ENCODE data around the gene MRPL34.
A peak's percentile ranks its signal among the peaks of the same experiment; 100 is the strongest.

MRPL34 gene

GRCh38 chr19:17329366-17330261 is 23.9 kb downstream of the MRPL34 start:
- DNase-seq, result no peak

GRCh38 chr19:17330262-17331044 is 24.8 kb downstream of the MRPL34 start:
- no peak for DNase-seq

- DNase-seq, result no peak
Observed at GRCh38 chr19:17331045-17331558, 25.4 kb downstream of the MRPL34 start.

GRCh38 chr19:17332360-17332676 is 26.6 kb downstream of the MRPL34 start:
- no peak for DNase-seq

GRCh38 chr19:17332677-17333581 is 27.3 kb downstream of the MRPL34 start:
- DNase-seq, result no peak

GRCh38 chr19:17333611-17334413 is 28.1 kb downstream of the MRPL34 start:
- DNase-seq, result no peak

GRCh38 chr19:17334414-17335409 is 29.0 kb downstream of the MRPL34 start, which contains the start of gene ANO8:
ANO8 (minus strand) TSS chr19:17334855; CDS start chr19:17334670, 185 bp downstream.
- peak; percentile 20 for DNase-seq

GRCh38 chr19:17335575-17335974 is 29.9 kb downstream of the MRPL34 start:
- DNase-seq, result no peak

DNA sequence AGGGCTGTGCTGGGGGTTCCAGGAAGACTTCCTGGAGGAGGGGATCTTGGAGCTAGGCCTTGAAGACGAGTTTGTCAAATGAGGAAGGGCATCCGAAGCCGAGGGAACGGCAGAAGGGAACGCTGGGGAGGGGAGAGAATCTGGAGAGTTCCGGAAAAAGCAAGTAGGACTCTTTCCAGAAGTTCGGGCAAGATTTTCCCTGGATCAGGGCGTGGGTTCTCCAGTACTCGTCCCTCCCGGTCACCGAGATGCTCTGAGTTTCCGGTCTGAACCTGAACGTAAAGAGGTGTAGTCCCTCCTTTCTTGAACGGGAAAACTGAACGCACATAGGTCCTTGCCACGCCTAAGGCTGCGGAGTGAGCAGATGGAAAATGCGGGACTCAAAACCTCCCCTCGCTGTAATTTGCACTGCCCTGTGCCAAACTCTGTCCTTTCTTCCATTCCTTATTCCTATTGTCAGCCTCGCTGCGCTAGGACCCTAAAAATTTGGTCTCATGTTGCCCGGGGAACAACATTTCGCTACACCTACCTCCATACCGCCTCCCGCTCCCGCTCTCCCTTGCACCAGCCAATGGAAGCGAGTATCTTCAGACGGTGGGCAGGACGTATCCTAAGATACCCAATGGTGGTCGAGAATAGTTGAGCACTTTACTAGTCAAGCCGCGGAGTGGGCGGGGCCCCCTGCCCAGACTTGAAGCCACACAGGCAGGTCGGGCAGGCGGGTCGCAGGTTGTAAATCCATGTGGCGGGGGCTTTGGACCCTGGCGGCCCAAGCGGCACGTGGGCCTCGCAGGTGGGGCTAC is 31.4 kb downstream of the MRPL34 start, which contains the start of gene GTPBP3:
Gene GTPBP3, plus strand, starts transcription at position 682 of the 803 bp plus-strand sequence. Its CDS starts 59 bp downstream, at position 741.
- DNase-seq, result peak; percentile 86

DNA sequence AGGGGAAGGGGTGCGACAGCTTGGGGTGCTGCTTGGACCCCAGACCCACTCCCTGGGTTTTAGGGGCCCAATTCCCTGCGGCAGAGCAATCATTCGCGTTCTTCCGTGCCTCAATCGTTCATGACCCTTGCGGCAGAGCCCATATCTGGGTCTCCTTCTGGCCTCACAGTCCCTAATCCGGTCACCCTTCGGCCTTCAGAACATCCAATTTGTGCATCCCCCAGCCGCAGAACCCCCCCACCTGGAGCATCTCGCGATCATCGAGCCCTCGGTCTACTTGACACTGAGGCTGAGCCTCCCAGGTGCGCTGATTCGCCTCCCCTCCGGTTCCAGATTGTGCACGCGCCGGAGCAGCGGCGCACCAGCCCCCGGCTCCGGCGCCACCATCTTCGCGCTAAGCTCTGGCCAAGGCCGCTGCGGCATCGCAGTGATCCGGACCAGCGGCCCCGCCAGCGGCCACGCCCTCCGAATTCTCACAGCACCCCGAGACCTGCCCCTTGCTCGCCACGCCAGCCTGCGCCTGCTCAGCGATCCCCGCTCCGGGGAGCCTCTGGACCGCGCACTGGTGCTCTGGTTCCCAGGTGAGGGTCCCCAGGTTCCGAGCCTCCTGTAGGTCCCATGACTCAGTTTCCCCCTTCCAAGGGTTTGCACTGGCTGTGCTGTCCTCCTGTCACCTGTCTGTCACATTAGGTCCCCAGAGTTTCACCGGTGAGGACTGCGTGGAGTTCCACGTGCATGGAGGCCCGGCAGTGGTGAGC is 32.2 kb downstream of the MRPL34 start:
- no peak for DNase-seq

DNA sequence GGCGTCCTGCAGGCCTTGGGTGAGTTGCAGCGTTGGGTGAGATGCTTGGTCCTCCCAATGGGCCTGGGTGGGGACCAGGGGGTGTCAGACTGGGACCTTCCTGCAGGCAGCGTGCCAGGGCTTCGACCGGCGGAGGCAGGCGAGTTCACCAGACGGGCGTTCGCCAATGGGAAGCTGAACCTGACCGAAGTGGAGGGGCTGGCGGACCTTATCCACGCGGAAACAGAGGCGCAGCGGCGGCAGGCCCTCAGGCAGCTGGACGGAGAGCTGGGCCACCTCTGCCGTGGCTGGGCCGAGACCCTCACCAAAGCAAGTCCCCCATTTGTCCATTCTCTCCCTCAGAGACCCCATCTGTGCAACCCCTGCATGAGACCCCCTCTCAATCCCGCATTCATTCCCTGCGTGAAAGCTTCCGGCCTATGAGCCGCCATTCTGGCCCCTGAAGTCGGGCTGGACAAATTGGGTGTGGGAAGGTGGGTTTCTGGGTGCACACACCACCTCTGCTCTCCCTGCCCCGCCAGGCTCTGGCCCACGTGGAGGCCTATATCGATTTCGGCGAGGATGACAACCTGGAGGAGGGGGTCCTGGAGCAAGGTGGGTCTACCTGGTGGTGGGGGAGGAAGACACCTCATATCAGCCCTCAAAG is 32.9 kb downstream of the MRPL34 start:
- DNase-seq, result no peak

- no peak for DNase-seq
Observed at GRCh38 chr19:17339088-17339741, 33.5 kb downstream of the MRPL34 start.

DNA sequence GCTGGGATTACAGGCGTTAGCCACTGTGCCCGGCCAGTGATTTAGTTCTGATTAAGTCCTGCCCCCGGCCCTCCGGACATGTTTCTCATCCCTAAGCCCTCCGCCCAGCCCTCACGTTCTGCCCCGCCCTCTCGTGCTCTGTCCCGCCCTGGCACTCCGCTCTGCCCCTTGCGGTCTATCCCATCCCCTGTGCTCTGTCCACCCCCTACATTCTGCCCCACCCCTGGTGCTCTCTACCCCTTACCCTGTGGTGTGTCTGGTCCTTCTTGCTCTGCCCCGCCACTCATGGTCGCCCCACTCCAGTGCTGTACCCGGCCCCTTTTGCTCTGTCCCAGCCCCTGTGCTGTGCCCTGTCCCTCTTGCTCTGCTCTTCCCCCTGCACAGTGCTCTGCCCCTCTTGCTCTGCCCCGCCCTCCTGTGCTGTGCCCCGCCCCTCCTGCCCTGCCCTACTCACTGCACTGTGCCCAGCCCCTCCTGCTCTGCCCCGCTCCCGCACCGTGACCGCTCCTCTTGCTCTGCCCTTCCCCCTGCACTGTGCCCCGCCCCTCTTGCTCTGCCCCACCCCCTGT is 34.7 kb downstream of the MRPL34 start:
- no peak for DNase-seq

DNA sequence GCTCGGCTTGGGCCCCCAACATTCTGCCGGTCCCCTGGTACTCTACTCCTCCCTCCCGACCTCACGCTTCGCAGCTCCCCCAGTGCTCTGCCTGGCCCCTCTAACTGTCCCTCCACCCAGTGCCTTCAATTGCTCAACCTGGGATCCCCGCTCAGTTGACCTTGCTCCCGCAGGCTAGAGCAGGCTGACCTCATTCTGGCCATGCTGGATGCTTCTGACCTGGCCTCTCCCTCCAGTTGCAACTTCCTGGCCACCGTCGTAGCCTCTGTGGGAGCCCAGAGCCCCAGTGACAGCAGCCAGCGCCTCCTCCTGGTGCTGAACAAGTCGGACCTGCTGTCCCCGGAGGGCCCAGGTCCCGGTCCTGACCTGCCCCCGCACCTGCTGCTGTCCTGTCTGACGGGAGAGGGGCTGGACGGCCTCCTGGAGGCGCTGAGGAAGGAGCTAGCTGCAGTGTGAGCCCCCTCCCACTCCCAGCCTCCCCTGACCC is 35.2 kb downstream of the MRPL34 start:
- DNase-seq, result no peak

GRCh38 chr19:17341386-17341785 is 35.7 kb downstream of the MRPL34 start:
- DNase-seq, result no peak

- DNase-seq, result no peak
Observed at GRCh38 chr19:17341845-17342244, 36.2 kb downstream of the MRPL34 start.

GRCh38 chr19:17346109-17346671 is 40.5 kb downstream of the MRPL34 start:
- no peak for DNase-seq
